Upper lobe of left lung (tissue), 6 donors: ENCODE results near the gene GLRX. TPM values are rescaled to one million over a fixed set of nuclear protein-coding genes. Genes with fewer than 3 reads are reported as not detected.

Source experiments
- ATAC-seq, 2 donors: fragments of 200-7000 bp; cut with Tn5 transposase; one replicate each; pipeline ENCODE4 v1.9.1; 2022; ENCODE audit warnings: mild to moderate bottlenecking in 2 of 2, moderate library complexity in 2 of 2; ENCODE audit not compliant: low FRiP score in 2 of 2
- DNase-seq, 2 donors: peaks; one replicate each; pipeline ENCODE4 v3.0.0-alpha.2; 2019 to 2020
- H3K27ac ChIP-seq, 4 donors: fragments of 200-600 bp; sonication (generic); one replicate each; pipeline ENCODE4 v1.5.1; 2016 to 2019
- H3K27me3 ChIP-seq, 4 donors: fragments of 200-600 bp; sonication (generic); one replicate each; pipeline ENCODE4 v1.5.1; 2017 to 2019
- H3K36me3 ChIP-seq, 4 donors: fragments of 200-600 bp; sonication (generic); one replicate each; pipeline ENCODE4 v1.5.1; 2016 to 2019
- H3K4me1 ChIP-seq, 4 donors: fragments of 200-600 bp; sonication (generic); one replicate each; pipeline ENCODE4 v1.5.1; 2018 to 2019
- H3K4me3 ChIP-seq, 4 donors: fragments of 200-600 bp; sonication (generic); one replicate each; pipeline ENCODE4 v1.5.1; 2017 to 2019; ENCODE audit warnings: mild to moderate bottlenecking in 2 of 4, moderate library complexity in 1 of 4
- H3K9me3 ChIP-seq, 4 donors: fragments of 200-600 bp; sonication (generic); one replicate each; pipeline ENCODE4 v1.5.1; 2018 to 2019
- EP300 ChIP-seq, 4 donors: sonication (generic); formaldehyde crosslinking; IDR thresholded peaks; one replicate each; pipeline ENCODE4 v1.5.1; 2017; ENCODE audit warnings: antibody characterized with exemption in 4 of 4, control low read depth in 2 of 4
- POLR2A ChIP-seq, 4 donors: fragments of 450-650 bp; IDR thresholded peaks; one replicate each; pipeline ENCODE4 v1.5.1; 2016 to 2017; ENCODE audit warnings: antibody characterized with exemption in 4 of 4, mild to moderate bottlenecking in 2 of 4
- POLR2AphosphoS5 ChIP-seq, 2 donors: sonication (generic); formaldehyde crosslinking; IDR thresholded peaks; one replicate each; pipeline ENCODE4 v1.5.1; 2017; ENCODE audit warnings: antibody characterized with exemption in 2 of 2
- WGBS, 2 donors: methylation state at CpG; one replicate each; pipeline ENCODE4 v1.1.5; 2017 to 2018; 5-methylcytosine and 5-hydroxymethylcytosine counted together
- total RNA-seq, 6 donors: library from RNA; depleted of rRNA in 4 of 6; stranded (reverse); fragments of >200 nt in 4 of 6; gene quantifications; one replicate each; pipeline versions ENCODE4 v1.1.0 to v1.2.1, GENCODE V29; 2016 to 2021
- TF ChIP-seq, protein P1 (sequence below), 6 experiments: fragments of 450-650 bp in 4 of 6; fragments of 200-600 bp in 2 of 6; sonication (generic) in 2 of 6; IDR thresholded peaks; one replicate each; pipeline ENCODE4 v1.5.1; 2016 to 2019; ENCODE audit warnings: antibody characterized with exemption in 6 of 6
- donor health status: DM: no; HTN: no; CAD: no; lungs with moderate emphysema.
- donor health status: DM: no; HTN: yes; CAD: no; lungs with severe emphysema.

Gene GLRX
- total RNA-seq, 6 donors from 2014 or later: 22.0 to 99.9 (median 78.5) TPM

DNA sequence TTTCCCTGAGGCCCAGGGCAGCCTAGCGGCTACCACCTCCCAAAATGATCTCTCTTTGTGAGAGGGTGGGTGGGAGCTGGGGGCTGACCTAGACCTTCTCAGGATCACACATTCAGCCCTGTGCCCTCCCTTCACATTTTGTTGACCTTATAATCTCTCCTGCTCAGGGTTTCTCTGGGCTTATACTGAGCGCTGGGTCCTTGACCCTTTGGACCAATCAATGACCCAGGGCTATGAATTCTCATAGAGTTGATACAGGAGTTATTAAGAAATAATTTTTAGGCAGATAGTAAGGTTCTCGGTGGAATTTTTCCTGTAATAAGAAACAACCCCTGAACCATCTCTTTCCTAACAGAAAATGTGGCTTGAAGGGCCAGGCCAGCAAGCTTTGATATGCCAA, 22.0 kb downstream of the GLRX start:
- Histone ChIP-seq H3K9me3 (peaks cover 0 to 4% (median 0%) of the 10 kb centered on the region in 4 donors), H3K36me3 (no peaks in the 10 kb centered on the region), H3K27ac (no peak overlapping the region), H3K4me3 (no peak overlapping the region), H3K4me1 (no peaks in the 10 kb centered on the region), H3K27me3 (no peaks in the 10 kb centered on the region)
- no peak for TF ChIP-seq POLR2A (IDR thresholded peaks at IDR 0.05)
- ATAC-seq (no peak), DNase-seq (no peak)
- 97 to 100% methylated on average over 3 of the region's 3 CpGs for WGBS, 2 donors

DNA sequence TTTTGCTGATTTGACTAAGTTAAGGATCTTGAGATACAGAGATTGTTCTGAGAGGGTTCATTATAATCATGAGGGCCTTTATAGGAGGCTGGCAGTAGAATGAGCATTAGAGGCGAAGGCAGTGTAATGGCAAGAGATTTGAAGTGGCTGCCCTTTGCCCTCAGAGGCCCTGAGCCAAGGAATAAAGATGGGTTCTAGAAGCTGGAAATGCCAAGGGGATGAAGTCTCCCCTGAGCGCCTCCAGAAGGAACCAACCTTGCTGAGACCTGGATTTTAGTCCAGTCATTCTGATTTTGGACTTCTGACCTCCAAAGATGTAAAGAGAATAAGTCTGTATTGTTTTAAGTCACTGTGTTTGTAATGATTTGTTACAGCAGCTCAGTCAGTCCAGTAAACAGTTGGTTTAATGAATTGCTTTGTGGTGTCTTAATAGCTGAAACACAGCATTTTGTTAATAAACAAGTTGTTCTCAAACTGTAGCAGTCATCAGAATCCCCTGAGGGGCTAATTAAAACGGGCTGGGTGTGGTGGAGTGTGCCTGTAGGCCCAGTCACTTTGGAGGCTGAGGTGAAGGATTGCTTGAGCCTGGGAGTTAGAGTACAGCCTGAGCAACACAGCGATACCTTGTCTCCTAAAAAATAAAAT, 23.2 kb downstream of the GLRX start:
- Histone ChIP-seq H3K9me3 (no peaks in the 10 kb centered on the region), H3K36me3 (no peaks in the 10 kb centered on the region), H3K4me3 (no peak overlapping the region), H3K27ac (no peak overlapping the region), H3K27me3 (no peaks in the 10 kb centered on the region), H3K4me1 (no peaks in the 10 kb centered on the region)
- ATAC-seq (no peak), DNase-seq (no peak)
- WGBS, 2 donors: 90 to 95% methylated on average over 4 of the region's 4 CpGs
- TF ChIP-seq POLR2A (IDR thresholded peaks at IDR 0.05): no peak
- TF ChIP-seq POLR2AphosphoS5 (IDR thresholded peaks at IDR 0.05): no peak

GRCh38 chr5:95798545-95798944, 24.0 kb downstream of the GLRX start:
- Histone ChIP-seq H3K4me1 (no peaks in the 10 kb centered on the region), H3K4me3 (no peak overlapping the region), H3K36me3 (no peaks in the 10 kb centered on the region), H3K9me3 (no peaks in the 10 kb centered on the region), H3K27ac (no peak overlapping the region), H3K27me3 (no peaks in the 10 kb centered on the region)
- TF ChIP-seq, protein P1, sequence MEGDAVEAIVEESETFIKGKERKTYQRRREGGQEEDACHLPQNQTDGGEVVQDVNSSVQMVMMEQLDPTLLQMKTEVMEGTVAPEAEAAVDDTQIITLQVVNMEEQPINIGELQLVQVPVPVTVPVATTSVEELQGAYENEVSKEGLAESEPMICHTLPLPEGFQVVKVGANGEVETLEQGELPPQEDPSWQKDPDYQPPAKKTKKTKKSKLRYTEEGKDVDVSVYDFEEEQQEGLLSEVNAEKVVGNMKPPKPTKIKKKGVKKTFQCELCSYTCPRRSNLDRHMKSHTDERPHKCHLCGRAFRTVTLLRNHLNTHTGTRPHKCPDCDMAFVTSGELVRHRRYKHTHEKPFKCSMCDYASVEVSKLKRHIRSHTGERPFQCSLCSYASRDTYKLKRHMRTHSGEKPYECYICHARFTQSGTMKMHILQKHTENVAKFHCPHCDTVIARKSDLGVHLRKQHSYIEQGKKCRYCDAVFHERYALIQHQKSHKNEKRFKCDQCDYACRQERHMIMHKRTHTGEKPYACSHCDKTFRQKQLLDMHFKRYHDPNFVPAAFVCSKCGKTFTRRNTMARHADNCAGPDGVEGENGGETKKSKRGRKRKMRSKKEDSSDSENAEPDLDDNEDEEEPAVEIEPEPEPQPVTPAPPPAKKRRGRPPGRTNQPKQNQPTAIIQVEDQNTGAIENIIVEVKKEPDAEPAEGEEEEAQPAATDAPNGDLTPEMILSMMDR (IDR thresholded peaks at IDR 0.05): no peak
- TF ChIP-seq EP300 (IDR thresholded peaks at IDR 0.05) (no peak), POLR2AphosphoS5 (IDR thresholded peaks at IDR 0.05) (no peak), POLR2A (IDR thresholded peaks at IDR 0.05) (no peak)
- no peak for ATAC-seq
- no peak for DNase-seq

- TF ChIP-seq, protein P1 (IDR thresholded peaks at IDR 0.05): no peak
- TF ChIP-seq POLR2A (IDR thresholded peaks at IDR 0.05) (no peak), EP300 (IDR thresholded peaks at IDR 0.05) (no peak), POLR2AphosphoS5 (IDR thresholded peaks at IDR 0.05) (no peak)
- ATAC-seq (no peak), DNase-seq (no peak)
- H3K9me3 ChIP-seq: no peaks in the 10 kb centered on the region
- H3K27ac ChIP-seq: no peak overlapping the region
- peaks cover 0 to 1% (median under 1%) of the 10 kb centered on the region in 4 donors for H3K36me3 ChIP-seq
- no peaks in the 10 kb centered on the region for H3K27me3 ChIP-seq
- H3K4me3 ChIP-seq: no peak overlapping the region
- 90 to 95% methylated on average over 2 of the region's 2 CpGs for WGBS, 2 donors
- H3K4me1 ChIP-seq: no peaks in the 10 kb centered on the region
Measured at GRCh38 chr5:95798048-95798447, 24.5 kb downstream of the GLRX start.

DNA sequence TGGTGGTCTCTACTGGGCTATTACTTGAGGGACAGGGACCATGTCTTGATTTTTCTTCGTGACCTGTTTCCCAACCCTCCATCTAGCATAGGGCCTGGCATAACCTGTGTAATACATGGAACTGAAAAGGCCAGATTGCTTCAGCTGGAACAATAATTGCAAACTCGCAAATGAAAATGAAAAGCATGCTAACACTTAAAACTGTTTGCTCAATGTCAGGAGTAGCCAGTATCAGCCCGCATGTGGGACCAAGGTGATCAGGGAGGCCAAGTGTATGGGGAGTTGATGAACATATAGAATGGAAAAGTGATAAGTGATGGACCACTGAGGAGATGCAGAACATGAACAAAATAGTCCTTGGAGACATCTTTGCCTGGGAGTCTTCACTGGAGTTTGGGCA, 25.2 kb downstream of the GLRX start:
- TF ChIP-seq EP300 (IDR thresholded peaks at IDR 0.05) (no peak), POLR2A (IDR thresholded peaks at IDR 0.05) (no peak)
- TF ChIP-seq, protein P1 (IDR thresholded peaks at IDR 0.05): no peak
- Histone ChIP-seq H3K27ac (no peak overlapping the region), H3K36me3 (peaks cover 0 to 5% (median 2%) of the 10 kb centered on the region in 4 donors), H3K27me3 (no peaks in the 10 kb centered on the region), H3K4me1 (no peaks in the 10 kb centered on the region), H3K4me3 (no peak overlapping the region), H3K9me3 (no peaks in the 10 kb centered on the region)
- WGBS, 2 donors: 65 to 75% methylated on average over 3 of the region's 3 CpGs
- DNase-seq (no peak), ATAC-seq (no peak)

DNA sequence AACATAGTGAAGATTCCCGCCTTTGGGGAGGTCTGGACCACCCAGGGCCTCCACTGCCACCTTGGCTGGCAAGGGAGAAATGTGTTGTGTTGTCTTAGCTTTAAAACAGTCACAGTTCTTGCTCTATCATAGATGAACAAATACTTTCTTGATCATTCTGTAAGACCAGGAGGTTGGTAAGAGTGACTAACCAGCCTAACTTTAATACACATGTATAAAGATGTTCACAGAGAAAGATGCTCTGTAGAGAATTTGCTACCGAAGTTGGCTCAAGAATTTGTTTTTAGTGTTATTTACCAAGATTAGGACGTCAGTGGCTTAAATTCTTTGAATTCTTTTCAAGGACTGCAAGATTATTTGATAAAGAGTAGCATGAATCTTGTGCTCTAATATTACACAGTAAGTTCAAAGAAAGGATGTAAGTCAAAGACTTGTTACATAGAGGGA, 28.4 kb downstream of the GLRX start:
- Histone ChIP-seq H3K4me1 (no peaks in the 10 kb centered on the region), H3K27ac (no peak overlapping the region), H3K27me3 (no peaks in the 10 kb centered on the region), H3K4me3 (no peak overlapping the region), H3K36me3 (peaks cover 0 to 16% (median 2%) of the 10 kb centered on the region in 4 donors), H3K9me3 (no peaks in the 10 kb centered on the region)
- ATAC-seq (no peak), DNase-seq (no peak)
- TF ChIP-seq POLR2A (IDR thresholded peaks at IDR 0.05): no peak
- TF ChIP-seq EP300 (IDR thresholded peaks at IDR 0.05): no peak
- TF ChIP-seq, protein P1 (IDR thresholded peaks at IDR 0.05): no peak
- no peak for TF ChIP-seq POLR2AphosphoS5 (IDR thresholded peaks at IDR 0.05)
- WGBS, 2 donors: 59 to 78% methylated on average over 3 of the region's 3 CpGs
